NCI-H524 (cell line): ENCODE results near the gene RAX.

Experiments
- DNase-seq, 2 experiments: peaks; one replicate each; lab custom pipeline; 2025; lab: John Stamatoyannopoulos, UW

RAX gene

GRCh38 chr18:59272891-59273758 lies at the start of gene RAX:
Gene RAX (minus strand): TSS chr18:59273454. CDS start chr18:59273206, 248 bp downstream.
- peak in 1 of 2 experiments; percentile 35 for DNase-seq

- DNase-seq, result peak; percentile 16 to 69
These were observed 45.3 kb upstream of the RAX start, which contains the start of gene CPLX4 for GRCh38 chr18:59318460-59319050. Gene CPLX4 (minus strand): TSS chr18:59318649. CDS start chr18:59318462, 187 bp downstream.

GRCh38 chr18:59311631-59312030 lies 38.4 kb upstream of the RAX start:
- DNase-seq, result no peak

GRCh38 chr18:59308938-59309260 lies 35.6 kb upstream of the RAX start:
- no peak for DNase-seq

GRCh38 chr18:59308248-59308937 lies 35.1 kb upstream of the RAX start:
- DNase-seq, result peak; percentile 38 to 70

- no peak for DNase-seq
These were observed 33.4 kb upstream of the RAX start for GRCh38 chr18:59306640-59307039.

- DNase-seq, result peak in 1 of 2 experiments; percentile 61
These were observed 32.0 kb upstream of the RAX start for GRCh38 chr18:59305295-59305694.

- DNase-seq, result peak in 1 of 2 experiments; percentile 47
These were observed 30.5 kb upstream of the RAX start for GRCh38 chr18:59303656-59304195.

- DNase-seq, result peak; percentile 93 to 97
These were observed 29.8 kb upstream of the RAX start for GRCh38 chr18:59303006-59303405.

- DNase-seq, result no peak
These were observed 28.7 kb upstream of the RAX start for GRCh38 chr18:59301929-59302328.

- DNase-seq, result no peak
These were observed 27.5 kb upstream of the RAX start for GRCh38 chr18:59300676-59301285.

- peak; percentile 20 to 79 for DNase-seq
These were observed 25.6 kb upstream of the RAX start for GRCh38 chr18:59298871-59299270.

GRCh38 chr18:59293317-59293716 lies 20.1 kb upstream of the RAX start:
- no peak for DNase-seq

- no peak for DNase-seq
These were observed 13.1 kb upstream of the RAX start for GRCh38 chr18:59286341-59286740.

GRCh38 chr18:59282341-59282740 lies 9.1 kb upstream of the RAX start:
- no peak for DNase-seq

- no peak for DNase-seq
These were observed 6.5 kb upstream of the RAX start for GRCh38 chr18:59279722-59280121.

- DNase-seq, result no peak
These were observed 5.9 kb upstream of the RAX start for GRCh38 chr18:59279193-59279592.

GRCh38 chr18:59278793-59279192 lies 5.5 kb upstream of the RAX start:
- no peak for DNase-seq

- DNase-seq, result no peak
These were observed 2.8 kb upstream of the RAX start for GRCh38 chr18:59276047-59276446.

- no peak for DNase-seq
These were observed 2.2 kb upstream of the RAX start for GRCh38 chr18:59275406-59275949.

GRCh38 chr18:59274533-59274928 lies 1.3 kb upstream of the RAX start:
- DNase-seq, result no peak
